Sigmoid colon (tissue), 7 donors: Measurements from ENCODE around the gene RNF215. TPM values are rescaled to one million over a fixed set of nuclear protein-coding genes. Genes with fewer than 3 reads are reported as not detected.

Experiments used
- DNase-seq: peaks from one replicate; pipeline ENCODE4 v3.0.0-alpha.2; 2019
- H3K27ac ChIP-seq, 4 donors: fragments of 200-600 bp; sonication (generic); one replicate each; pipeline ENCODE4 v1.5.1; 2016 to 2019; ENCODE audit warnings: mild to moderate bottlenecking in 1 of 4
- H3K27me3 ChIP-seq, 3 donors: fragments of 200-600 bp; sonication (generic); one replicate each; pipeline ENCODE4 v1.5.1; 2019; ENCODE audit warnings: mild to moderate bottlenecking in 1 of 3
- H3K36me3 ChIP-seq, 4 donors: fragments of 200-600 bp; sonication (generic); one replicate each; pipeline ENCODE4 v1.5.1; 2016 to 2019
- H3K4me1 ChIP-seq, 4 donors: fragments of 200-600 bp; sonication (generic); one replicate each; pipeline ENCODE4 v1.5.1; 2017 to 2019
- H3K4me3 ChIP-seq, 4 donors: fragments of 200-600 bp; sonication (generic); one replicate each; pipeline ENCODE4 v1.5.1; 2017 to 2019; ENCODE audit warnings: mild to moderate bottlenecking in 2 of 4, moderate library complexity in 1 of 4
- H3K9me3 ChIP-seq, 4 donors: fragments of 200-600 bp in 3 of 4; sonication (generic) in 3 of 4; one replicate each; pipeline versions ENCODE4 v1.5.1 to v1.6.1; 2013 to 2019
- EP300 ChIP-seq, 4 donors: sonication (generic); formaldehyde crosslinking; IDR thresholded peaks; one replicate each; pipeline ENCODE4 v1.6.1; 2017; ENCODE audit warnings: antibody characterized with exemption in 4 of 4
- POLR2A ChIP-seq, 2 donors: fragments of 450-650 bp; IDR thresholded peaks; one replicate each; pipeline ENCODE4 v1.6.1; 2016; ENCODE audit warnings: antibody characterized with exemption in 2 of 2, mild to moderate bottlenecking in 2 of 2, moderate library complexity in 2 of 2
- POLR2AphosphoS5 ChIP-seq, 4 donors: sonication (generic); formaldehyde crosslinking; IDR thresholded peaks; one replicate each; pipeline ENCODE4 v1.6.1; 2017; ENCODE audit warnings: antibody characterized with exemption in 4 of 4
- WGBS, 2 donors: extraction: QIAGEN DNeasy Blood & Tissue Kit; methylation state at CpG; one replicate each; pipeline ENCODE4 v1.1.7; 2013; 5-methylcytosine and 5-hydroxymethylcytosine counted together
- intact Hi-C: fragments of 100-400 bp; cut with DNase I; formaldehyde crosslinking; loops from one replicate; pipeline ENCODE4 v1.15.1; 2023
- polyA plus RNA-seq, 3 donors: library from polyadenylated mRNA; stranded (reverse); fragments of 200-250 nt; gene quantifications; one replicate each; pipeline ENCODE4 v1.2.3, GENCODE V29; 2013
- total RNA-seq, 4 donors: library from RNA; depleted of rRNA; stranded (reverse); fragments of >200 nt; gene quantifications; one replicate each; pipeline ENCODE4 v1.1.0, GENCODE V29; 2016
- TF ChIP-seq, protein P1 (sequence below), 4 experiments: fragments of 450-650 bp in 3 of 4; fragments of 200-600 bp in 1 of 4; IDR thresholded peaks; one replicate each; pipeline ENCODE4 v1.5.1; 2016 to 2019; ENCODE audit warnings: antibody characterized with exemption in 4 of 4, mild to moderate bottlenecking in 3 of 4, moderate library complexity in 2 of 4
- donor health status: healthy with polysubstance abuse.
- donor health status: Bipolar disorder and iron deficiency.
- donor health status: healthy.

RNF215 gene
- total and polyA plus RNA-seq, 7 donors, result 0.92 to 21.6 (median 12.2) TPM

DNA sequence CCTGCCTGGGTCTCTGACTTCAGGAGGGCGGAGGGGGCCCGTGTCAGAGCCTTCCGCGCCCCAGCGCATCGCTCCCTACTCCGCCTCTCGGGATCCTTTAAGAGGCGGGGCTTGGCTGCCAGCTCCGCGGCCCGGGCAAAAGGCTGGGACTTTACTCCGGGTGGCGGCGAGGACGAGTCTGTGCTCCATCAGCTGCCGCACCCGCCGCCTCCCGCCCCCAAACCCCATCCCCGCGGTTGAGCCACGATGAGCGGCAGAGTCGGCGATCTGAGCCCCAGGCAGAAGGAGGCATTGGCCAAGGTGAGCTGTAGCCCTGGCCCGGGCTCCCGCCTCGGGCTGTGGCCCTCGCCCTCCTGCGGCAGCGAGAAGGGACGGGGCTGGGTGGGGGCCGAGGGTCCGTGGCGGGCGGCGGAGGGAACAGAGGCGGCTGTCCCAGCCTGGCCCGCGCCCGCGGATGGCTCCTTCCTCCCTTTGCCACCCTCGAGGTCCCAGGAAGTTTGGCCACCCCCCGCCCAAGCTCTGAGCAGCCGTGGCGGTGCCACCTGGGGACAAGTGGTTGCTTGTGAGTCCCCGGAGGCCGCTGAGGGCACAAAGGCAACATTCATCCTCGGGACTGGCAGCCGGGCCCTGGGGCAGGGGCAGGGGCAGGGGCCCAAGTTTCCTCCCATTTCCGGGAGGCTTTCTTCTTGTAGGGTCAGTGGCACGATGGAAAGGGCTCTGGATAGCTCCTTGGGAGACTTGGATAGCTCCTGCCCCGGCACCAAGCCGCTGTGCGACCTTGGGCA is 9.9 kb upstream of the RNF215 start, which contains the start of gene SEC14L2:
SEC14L2 (plus strand) TSS at position 148 of the 785 bp plus-strand sequence; CDS start at position 247, 99 bp downstream.
- Histone ChIP-seq H3K4me3 (peak within 1 kb of the TSS; percentile 57 to 77 (median 66)), H3K9me3 (no peaks in the 10 kb centered on the region), H3K4me1 (peaks cover 0 to 32% (median 23%) of the 10 kb centered on the region in 4 donors), H3K27me3 (no peaks in the 10 kb centered on the region), H3K27ac (peak within 1 kb of the TSS; percentile 60 to 77 (median 72)), H3K36me3 (no peaks in the 10 kb centered on the region)
- TF ChIP-seq POLR2AphosphoS5 (IDR thresholded peaks at IDR 0.05) (peak; percentile 25 to 74 (median 52)), POLR2A (IDR thresholded peaks at IDR 0.05) (peak in 1 of 2 donors; percentile 5), EP300 (IDR thresholded peaks at IDR 0.05) (no peak)
- 1% methylated on average over 56 of the region's 56 CpGs for WGBS, 2 donors
- peak; percentile 88 for DNase-seq
- intact Hi-C loops, result loop anchor here (2.0 kb wide), 1 partner anchor 28 kb away; the partner anchor contains the start of gene MTFP1

DNA sequence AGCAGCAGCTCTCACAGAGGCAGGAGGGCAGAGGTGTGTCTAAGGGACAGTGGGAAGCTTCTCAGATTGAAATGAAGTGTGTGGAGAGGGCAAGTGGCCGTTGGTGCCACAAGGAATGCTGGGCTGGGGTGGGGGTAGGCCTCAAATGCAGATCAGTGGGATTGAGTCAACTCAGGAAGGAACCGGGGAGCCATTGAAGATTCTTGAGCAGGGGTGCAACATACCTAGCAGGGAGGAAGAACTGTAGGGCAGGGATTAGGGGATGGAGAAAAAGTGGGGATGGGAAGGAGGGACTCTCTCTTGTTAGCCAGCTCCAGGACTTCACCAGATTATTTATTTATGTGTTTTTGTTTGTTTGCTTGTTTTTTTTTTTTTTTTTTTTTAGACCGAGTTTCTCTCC is 6.7 kb upstream of the RNF215 start:
- intact Hi-C loops, result no loop called here
- no peaks in the 10 kb centered on the region for H3K9me3 ChIP-seq
- no peak for DNase-seq
- H3K4me3 ChIP-seq, result no peak overlapping the region
- peaks cover 0 to 26% (median 23%) of the 10 kb centered on the region in 4 donors for H3K4me1 ChIP-seq
- H3K36me3 ChIP-seq, result no peaks in the 10 kb centered on the region
- no peaks in the 10 kb centered on the region for H3K27me3 ChIP-seq
- TF ChIP-seq POLR2A (IDR thresholded peaks at IDR 0.05), result no peak
- no peak for TF ChIP-seq EP300 (IDR thresholded peaks at IDR 0.05)
- no peak for TF ChIP-seq POLR2AphosphoS5 (IDR thresholded peaks at IDR 0.05)
- TF ChIP-seq, protein P1, sequence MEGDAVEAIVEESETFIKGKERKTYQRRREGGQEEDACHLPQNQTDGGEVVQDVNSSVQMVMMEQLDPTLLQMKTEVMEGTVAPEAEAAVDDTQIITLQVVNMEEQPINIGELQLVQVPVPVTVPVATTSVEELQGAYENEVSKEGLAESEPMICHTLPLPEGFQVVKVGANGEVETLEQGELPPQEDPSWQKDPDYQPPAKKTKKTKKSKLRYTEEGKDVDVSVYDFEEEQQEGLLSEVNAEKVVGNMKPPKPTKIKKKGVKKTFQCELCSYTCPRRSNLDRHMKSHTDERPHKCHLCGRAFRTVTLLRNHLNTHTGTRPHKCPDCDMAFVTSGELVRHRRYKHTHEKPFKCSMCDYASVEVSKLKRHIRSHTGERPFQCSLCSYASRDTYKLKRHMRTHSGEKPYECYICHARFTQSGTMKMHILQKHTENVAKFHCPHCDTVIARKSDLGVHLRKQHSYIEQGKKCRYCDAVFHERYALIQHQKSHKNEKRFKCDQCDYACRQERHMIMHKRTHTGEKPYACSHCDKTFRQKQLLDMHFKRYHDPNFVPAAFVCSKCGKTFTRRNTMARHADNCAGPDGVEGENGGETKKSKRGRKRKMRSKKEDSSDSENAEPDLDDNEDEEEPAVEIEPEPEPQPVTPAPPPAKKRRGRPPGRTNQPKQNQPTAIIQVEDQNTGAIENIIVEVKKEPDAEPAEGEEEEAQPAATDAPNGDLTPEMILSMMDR (IDR thresholded peaks at IDR 0.05), result no peak
- 87 to 89% methylated on average over 3 of the region's 3 CpGs for WGBS, 2 donors
- no peak overlapping the region for H3K27ac ChIP-seq

DNA sequence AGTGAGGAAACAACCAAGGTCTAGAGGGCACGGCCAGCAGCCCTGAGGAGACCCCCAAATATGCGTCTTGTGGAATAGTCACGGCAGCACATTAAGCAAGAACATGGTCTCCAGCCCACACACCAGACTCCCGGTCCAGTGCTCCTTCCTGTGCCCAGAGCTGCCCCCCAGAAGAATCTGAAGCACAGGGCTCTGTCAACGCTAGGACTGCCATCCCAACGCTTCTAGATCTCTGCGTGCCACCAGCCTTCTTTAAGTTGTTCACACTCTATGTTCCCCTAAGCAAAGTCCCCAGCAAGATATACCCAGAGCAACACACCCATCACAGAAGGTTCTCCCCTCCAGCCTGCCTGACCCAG is 6.1 kb upstream of the RNF215 start:
- intact Hi-C loops, result no loop called here
- Histone ChIP-seq H3K27me3 (no peaks in the 10 kb centered on the region), H3K4me1 (peaks cover 0 to 23% (median 21%) of the 10 kb centered on the region in 4 donors), H3K4me3 (no peak overlapping the region), H3K36me3 (no peaks in the 10 kb centered on the region), H3K27ac (no peak overlapping the region), H3K9me3 (no peaks in the 10 kb centered on the region)
- TF ChIP-seq POLR2A (IDR thresholded peaks at IDR 0.05) (no peak), POLR2AphosphoS5 (IDR thresholded peaks at IDR 0.05) (no peak), EP300 (IDR thresholded peaks at IDR 0.05) (no peak)
- TF ChIP-seq, protein P1 (IDR thresholded peaks at IDR 0.05), result no peak
- 85 to 86% methylated on average over 7 of the region's 7 CpGs for whole genome bisulfite sequencing, 2 donors
- DNase-seq, result no peak

DNA sequence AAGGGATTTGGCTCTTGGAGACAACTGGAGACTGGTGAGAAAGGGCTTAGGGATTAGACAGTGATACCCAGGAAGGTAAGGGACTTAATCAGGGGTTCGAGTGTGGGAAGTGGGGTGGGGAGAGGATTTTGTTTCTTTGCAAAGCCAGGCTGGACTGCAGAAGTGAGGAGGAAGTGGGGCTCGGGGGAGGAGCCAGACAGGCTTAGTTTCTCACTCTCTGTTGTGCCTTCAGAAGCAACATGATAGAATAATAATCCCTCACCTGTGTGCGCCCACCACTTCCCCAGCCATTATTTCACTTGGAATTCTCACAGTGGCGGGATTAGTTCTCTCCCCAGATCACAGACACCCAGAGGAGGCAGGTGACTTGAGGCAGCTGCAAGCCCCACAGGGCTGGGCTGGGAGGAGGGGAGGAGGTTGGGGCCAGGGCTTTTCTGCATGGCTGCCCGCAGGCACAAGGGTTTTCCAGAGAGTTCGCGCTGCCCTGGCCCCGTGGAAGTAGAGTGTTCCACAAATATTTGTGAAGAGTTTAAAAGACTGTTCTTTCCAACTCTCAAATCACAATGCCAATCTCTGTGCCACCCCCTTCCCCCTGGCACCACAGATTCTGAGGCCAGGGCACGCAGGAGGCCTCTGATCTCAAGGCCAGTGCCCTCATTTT is 5.6 kb upstream of the RNF215 start:
- Histone ChIP-seq H3K36me3 (no peaks in the 10 kb centered on the region), H3K4me1 (peaks cover 0 to 18% (median 15%) of the 10 kb centered on the region in 4 donors), H3K4me3 (no peak overlapping the region), H3K27me3 (no peaks in the 10 kb centered on the region), H3K27ac (no peak overlapping the region), H3K9me3 (no peaks in the 10 kb centered on the region)
- TF ChIP-seq POLR2AphosphoS5 (IDR thresholded peaks at IDR 0.05), result no peak
- TF ChIP-seq EP300 (IDR thresholded peaks at IDR 0.05), result no peak
- TF ChIP-seq POLR2A (IDR thresholded peaks at IDR 0.05), result no peak
- 61 to 80% methylated on average over 9 of the region's 9 CpGs for WGBS, 2 donors
- intact Hi-C loops, result no loop called here
- no peak for DNase-seq

DNA sequence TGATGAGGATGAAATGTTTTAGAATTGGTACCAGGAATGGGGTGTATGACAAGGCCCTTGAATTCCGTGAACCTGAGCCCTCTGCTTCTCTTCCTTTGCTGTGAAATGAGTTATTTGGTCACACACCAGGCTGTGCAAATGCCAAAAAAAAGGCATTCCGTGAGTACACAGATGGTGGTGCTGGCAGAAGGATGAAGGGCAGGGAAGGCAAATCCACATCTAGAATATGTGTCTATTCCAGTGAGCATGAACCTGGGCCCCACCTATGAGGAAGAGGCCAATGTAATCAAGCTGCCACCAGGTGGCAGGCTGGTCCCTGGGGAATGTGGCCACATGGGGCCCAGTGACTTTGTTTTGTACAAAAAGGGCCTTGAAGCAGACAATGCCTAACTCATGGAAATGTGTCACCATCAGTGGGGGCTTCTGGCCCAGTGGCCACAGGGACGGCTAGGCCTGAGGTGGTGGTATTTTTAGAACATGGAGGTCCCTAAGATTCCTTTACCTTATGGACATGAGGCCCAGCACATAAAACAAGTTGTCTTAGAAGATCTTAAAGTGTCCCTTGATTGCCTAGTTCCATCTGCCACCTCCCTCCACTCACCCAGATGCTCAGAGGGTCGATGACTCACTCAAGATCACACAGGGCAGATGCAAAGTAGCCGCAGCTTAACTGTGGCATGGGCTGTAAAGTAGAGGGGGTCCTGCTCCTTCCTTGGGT is 3.9 kb upstream of the RNF215 start:
- WGBS, 2 donors, result 46 to 60% methylated on average over 5 of the region's 5 CpGs
- no peak overlapping the region for H3K4me3 ChIP-seq
- H3K4me1 ChIP-seq, result peaks cover 3 to 14% (median 12%) of the 10 kb centered on the region in 4 donors
- TF ChIP-seq, protein P1 (IDR thresholded peaks at IDR 0.05), result peak; percentile 20 to 76 (median 68)
- TF ChIP-seq POLR2AphosphoS5 (IDR thresholded peaks at IDR 0.05) (peak in 1 of 4 donors; percentile 16), EP300 (IDR thresholded peaks at IDR 0.05) (no peak)
- no peaks in the 10 kb centered on the region for H3K9me3 ChIP-seq
- H3K36me3 ChIP-seq, result no peaks in the 10 kb centered on the region
- no peak for DNase-seq
- no peaks in the 10 kb centered on the region for H3K27me3 ChIP-seq
- intact Hi-C loops, result loop anchor here (1.0 kb wide), 1 partner anchor 94 kb away; no protein-coding TSS in a partner anchor
- no peak overlapping the region for H3K27ac ChIP-seq
